Occipital lobe (tissue), 2 donors: Measurements from ENCODE around the gene TBC1D16. TPM values are rescaled to one million over a fixed set of nuclear protein-coding genes. Genes with fewer than 3 reads are reported as not detected.
A peak's percentile ranks its signal among the peaks of the same experiment; 100 is the strongest.

Experiments
- DNase-seq: peaks from one replicate; lab custom pipeline; 2025; lab: John Stamatoyannopoulos, UW
- total RNA-seq: library from RNA; depleted of rRNA; stranded (reverse); fragments of >200 nt; gene quantifications from one replicate; pipeline ENCODE4 v1.2.3, GENCODE V29; 2014

Gene TBC1D16
- total RNA-seq, 1 donor from 2014 or later = 35.4 TPM

- no peak for DNase-seq
Measured at GRCh38 chr17:79939755-79940458, 95.8 kb downstream of the TBC1D16 start.

- DNase-seq = no peak
Measured at GRCh38 chr17:79939094-79939435, 96.6 kb downstream of the TBC1D16 start.

- DNase-seq = no peak
Measured at GRCh38 chr17:79938336-79939093, 97.2 kb downstream of the TBC1D16 start.

- DNase-seq = no peak
Measured at GRCh38 chr17:79937391-79938335, 98.0 kb downstream of the TBC1D16 start.

- no peak for DNase-seq
Measured at GRCh38 chr17:79936641-79937381, 98.9 kb downstream of the TBC1D16 start.

GRCh38 chr17:79936050-79936449 lies 99.6 kb downstream of the TBC1D16 start:
- no peak for DNase-seq

- DNase-seq = no peak
Measured at GRCh38 chr17:79935197-79935885, 100.3 kb downstream of the TBC1D16 start.

- DNase-seq = no peak
Measured at GRCh38 chr17:79934653-79934970, 101.1 kb downstream of the TBC1D16 start.

GRCh38 chr17:79933863-79934652 lies 101.6 kb downstream of the TBC1D16 start:
- peak; percentile 23 for DNase-seq

- DNase-seq = no peak
Measured at GRCh38 chr17:79932451-79933306, 103.0 kb downstream of the TBC1D16 start.

GRCh38 chr17:79931817-79932309 lies 103.8 kb downstream of the TBC1D16 start:
- DNase-seq = no peak

GRCh38 chr17:79930877-79931816 lies 104.5 kb downstream of the TBC1D16 start:
- no peak for DNase-seq

- no peak for DNase-seq
Measured at GRCh38 chr17:79930062-79930876, 105.4 kb downstream of the TBC1D16 start.

GRCh38 chr17:79929257-79930061 lies 106.2 kb downstream of the TBC1D16 start:
- DNase-seq = no peak

GRCh38 chr17:79928502-79929256 lies 107.0 kb downstream of the TBC1D16 start:
- DNase-seq = no peak
